H1 (cell line): Measurements from ENCODE around the gene REPS2. TPM values are rescaled to one million over a fixed set of nuclear protein-coding genes. Genes with fewer than 3 reads are reported as not detected.

Experiments used
- BACH1 ChIP-seq: IDR thresholded peaks from 2 replicates; pipeline ENCODE4 v1.6.1; 2012; ENCODE audit warnings: low read length, improper control_type of control experiment
- FOSL1 ChIP-seq: IDR thresholded peaks from 2 replicates; pipeline ENCODE4 v1.6.1; 2011; ENCODE audit warnings: mild to moderate bottlenecking, low read depth, low read length, moderate library complexity; ENCODE audit not compliant: insufficient read depth
- GTF2F1 ChIP-seq: IDR thresholded peaks from 2 replicates; pipeline ENCODE4 v1.6.1; 2012; ENCODE audit warnings: low read depth, low read length, improper control_type of control experiment, borderline replicate concordance
- NRF1 ChIP-seq: IDR thresholded peaks from 2 replicates; pipeline ENCODE4 v1.6.1; 2011; ENCODE audit warnings: mild to moderate bottlenecking, low read depth, low read length, improper control_type of control experiment
- POLR2AphosphoS5 ChIP-seq: IDR thresholded peaks from 2 replicates; pipeline ENCODE4 v1.6.1; 2011; ENCODE audit warnings: low read depth, low read length
- SIN3A ChIP-seq, 2 experiments: IDR thresholded peaks in 1 of 2; conservative IDR thresholded peaks in 1 of 2; 2 replicates each; pipeline ENCODE4 v1.6.1; 2011 to 2012; ENCODE audit warnings: low read length in 2 of 2, improper control_type of control experiment in 1 of 2, low read depth in 1 of 2, mild to moderate bottlenecking in 1 of 2
- TAF7 ChIP-seq: optimal IDR thresholded peaks from 2 replicates; pipeline ENCODE3; 2011; ENCODE audit warnings: low read depth, mild to moderate bottlenecking, inconsistent platforms, low read length, moderate library complexity, borderline replicate concordance
- polyA plus RNA-seq, 7 experiments: library from polyadenylated mRNA; depleted of rRNA in 3 of 7; stranded (reverse) in 5 of 7; unstranded in 2 of 7; fragments of >200 nt in 5 of 7; fragments of 200-250 nt in 2 of 7; gene quantifications; 1 replicate in 5 of 7; 2 replicates in 1 of 7; 4 replicates in 1 of 7; pipeline versions ENCODE4 v1.2.1 to v1.2.3, GENCODE V29; 2011 to 2013; ENCODE audit warnings: missing spikeins in 2 of 7, mixed read lengths in 2 of 7
- total RNA-seq: library from RNA; stranded (reverse); fragmentation: NEBNext Ultra II Directional; extraction: Animal tissue kit (Norgen Biotek cat#: 25700); gene quantifications from 2 replicates; pipeline ENCODE4 v1.2.1, GENCODE V29; 2021

Gene REPS2
- total and polyA plus RNA-seq, 2 of the 8 experiments (the other 6 are each of a cell fraction or from before 2014, with no cell fraction given) = 0.79 to 4.3 TPM

- TF ChIP-seq TAF7 (no peak), POLR2AphosphoS5 (no peak), BACH1 (no peak), SIN3A (conservative IDR thresholded peaks at IDR 0.05 in 1 of 2, IDR thresholded peaks at IDR 0.05 in 1 of 2; ENCODE audit: low read depth in 1 of 2, low read length in 2 of 2) (no peak), FOSL1 (no peak), GTF2F1 (no peak), NRF1 (no peak)
These were observed 49.0 kb upstream of the REPS2 start (continued) for GRCh38 chrX:16897445-16897844.
